Ishikawa (cell line): ENCODE results near the gene ZNF483.

Experiments
- CEBPB ChIP-seq: IDR thresholded peaks from 2 replicates; pipeline ENCODE4 v1.6.1; 2012
- CREB1 ChIP-seq: IDR thresholded peaks from 2 replicates; pipeline ENCODE4 v1.6.1; 2012; ENCODE audit warnings: low read depth
- EGR1 ChIP-seq: IDR thresholded peaks from 2 replicates; pipeline ENCODE4 v1.6.1; 2012
- EP300 ChIP-seq: IDR thresholded peaks from 2 replicates; pipeline ENCODE4 v1.6.1; 2012; ENCODE audit warnings: borderline replicate concordance
- FOXM1 ChIP-seq: IDR thresholded peaks from 2 replicates; pipeline ENCODE4 v1.6.1; 2012; ENCODE audit warnings: low read depth, borderline replicate concordance
- MAX ChIP-seq: IDR thresholded peaks from 2 replicates; pipeline ENCODE4 v1.6.1; 2012
- NFIC ChIP-seq: IDR thresholded peaks from 2 replicates; pipeline ENCODE4 v1.6.1; 2012
- RAD21 ChIP-seq: IDR thresholded peaks from 2 replicates; pipeline ENCODE4 v1.6.1; 2012; ENCODE audit warnings: low read depth
- REST ChIP-seq: IDR thresholded peaks from 2 replicates; pipeline ENCODE4 v1.6.1; 2012; ENCODE audit warnings: low read depth, mild to moderate bottlenecking
- TAF1 ChIP-seq: IDR thresholded peaks from 2 replicates; pipeline ENCODE4 v1.6.1; 2012; ENCODE audit warnings: low read depth, mild to moderate bottlenecking
- TCF12 ChIP-seq: IDR thresholded peaks from 2 replicates; pipeline ENCODE4 v1.6.1; 2012; ENCODE audit warnings: low read depth
- TEAD4 ChIP-seq: IDR thresholded peaks from 2 replicates; pipeline ENCODE4 v1.6.1; 2012
- YY1 ChIP-seq: IDR thresholded peaks from 2 replicates; pipeline ENCODE4 v1.6.1; 2012; ENCODE audit warnings: low read depth
- ZBTB7A ChIP-seq: IDR thresholded peaks from 2 replicates; pipeline ENCODE4 v1.6.1; 2012; ENCODE audit warnings: low read depth

- TF ChIP-seq EP300 = no peak
- TF ChIP-seq NFIC = no peak
- TF ChIP-seq YY1 = no peak
- no peak for TF ChIP-seq MAX
- TF ChIP-seq FOXM1 = no peak
- TF ChIP-seq EGR1 = no peak
- no peak for TF ChIP-seq REST
- TF ChIP-seq CREB1 = no peak
- peak; percentile 63 for TF ChIP-seq RAD21
- TF ChIP-seq TEAD4 = no peak
- TF ChIP-seq TAF1 = no peak
- no peak for TF ChIP-seq CEBPB
- no peak for TF ChIP-seq ZBTB7A
- TF ChIP-seq TCF12 = no peak
Observed at GRCh38 chr9:111621895-111622480, 97.0 kb downstream of the ZNF483 start.
